Umbilical cord (tissue), 2 donors: Measurements from ENCODE around the gene RAB3IL1. TPM values are rescaled to one million over a fixed set of nuclear protein-coding genes. Genes with fewer than 3 reads are reported as not detected.
A peak's percentile ranks its signal among the peaks of the same experiment; 100 is the strongest.

Experiments used
- DNase-seq: peaks from one replicate; pipeline ENCODE4 v3.0.0-alpha.2; 2015; ENCODE audit warnings: low spot score
- total RNA-seq: library from RNA; depleted of rRNA; stranded (reverse); fragments of >200 nt; gene quantifications from one replicate; pipeline ENCODE4 v1.2.3, GENCODE V29; 2014; ENCODE audit warnings: low replicate concordance; ENCODE audit not compliant: insufficient read depth

The RAB3IL1 gene
- total RNA-seq, 1 donor from 2014 or later: 10.1 TPM

DNA sequence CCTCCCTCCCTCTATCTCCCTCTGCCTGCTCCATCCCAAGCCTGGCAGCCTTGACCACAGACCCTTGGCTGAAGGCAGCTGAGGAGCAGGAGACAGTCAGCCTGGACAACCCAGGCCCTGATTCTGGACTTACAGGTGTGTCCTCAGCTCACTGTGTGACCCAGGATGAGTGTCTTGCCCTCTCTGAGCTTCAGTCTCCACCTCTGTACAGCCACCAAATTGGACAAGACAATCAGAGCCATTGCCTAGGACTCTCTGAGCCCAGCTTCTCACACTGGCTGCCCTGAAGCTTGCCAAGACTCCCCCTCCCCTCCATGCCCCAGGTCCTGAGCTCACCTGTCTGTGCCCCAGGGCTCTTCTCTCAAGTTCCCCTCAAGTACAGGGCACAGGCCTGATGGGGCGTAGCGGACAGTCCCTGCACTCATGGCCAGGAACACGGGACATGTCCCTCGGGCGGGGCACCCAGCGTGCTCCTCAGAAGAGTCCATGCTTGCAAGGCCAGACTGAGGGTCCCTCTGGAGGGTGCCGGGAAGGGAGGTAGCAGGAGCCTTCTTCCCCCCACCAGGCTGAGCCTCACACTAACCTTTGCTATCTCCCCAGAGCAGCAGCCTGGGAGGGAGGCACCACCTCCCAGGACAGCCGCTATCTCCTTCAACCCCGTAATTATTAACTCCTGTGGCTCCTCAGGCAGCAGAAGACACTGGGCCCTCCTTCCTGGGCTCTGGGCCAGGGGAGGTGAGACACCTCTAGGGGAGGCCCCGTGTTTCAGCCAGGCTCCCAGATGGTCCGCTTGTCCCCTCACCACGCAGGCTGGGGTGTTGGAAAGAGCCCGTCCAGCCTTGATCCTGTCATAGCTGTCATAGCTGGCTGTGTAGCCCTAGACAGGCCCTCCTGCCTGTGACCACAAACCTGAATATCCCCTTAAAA lies 2.6 kb upstream of the RAB3IL1 start:
- no peak for DNase-seq

DNA sequence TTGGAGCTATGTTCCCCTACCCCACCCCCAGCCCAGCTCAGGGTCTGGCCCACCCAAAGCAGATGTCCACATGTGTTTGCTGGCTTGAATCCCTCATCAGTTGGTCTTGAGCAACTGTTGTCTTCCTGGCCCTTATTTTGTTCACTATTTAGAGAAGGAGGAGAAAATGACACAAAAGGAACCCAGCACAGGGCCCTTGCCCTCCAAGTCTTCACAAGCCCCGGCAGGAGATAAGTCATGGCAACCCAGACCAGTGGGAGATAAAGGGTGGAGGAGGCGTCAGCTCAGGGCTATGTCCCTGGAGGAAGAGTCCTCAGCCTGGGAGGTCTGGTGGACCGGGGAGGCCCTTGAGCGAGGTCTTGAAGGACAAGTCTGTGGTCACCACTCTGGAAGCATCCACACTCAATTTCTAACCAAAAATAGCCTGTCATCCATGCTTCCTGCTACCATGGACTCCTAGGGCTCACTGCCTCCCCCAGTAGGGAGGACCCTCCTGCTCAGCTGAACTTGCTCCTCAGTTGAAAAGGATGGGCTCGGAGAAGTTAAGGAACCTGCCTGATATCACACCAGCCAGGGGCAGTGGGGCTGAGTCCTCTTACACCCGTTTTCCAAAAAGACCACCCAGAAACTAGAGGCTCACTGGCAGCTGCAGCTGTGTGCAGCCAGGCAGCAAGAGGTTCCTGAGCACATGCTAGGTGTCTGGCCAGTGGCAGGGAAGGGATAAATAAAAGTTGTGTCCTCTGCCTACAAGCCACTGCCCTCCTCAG lies 1.8 kb upstream of the RAB3IL1 start:
- DNase-seq: no peak

DNA sequence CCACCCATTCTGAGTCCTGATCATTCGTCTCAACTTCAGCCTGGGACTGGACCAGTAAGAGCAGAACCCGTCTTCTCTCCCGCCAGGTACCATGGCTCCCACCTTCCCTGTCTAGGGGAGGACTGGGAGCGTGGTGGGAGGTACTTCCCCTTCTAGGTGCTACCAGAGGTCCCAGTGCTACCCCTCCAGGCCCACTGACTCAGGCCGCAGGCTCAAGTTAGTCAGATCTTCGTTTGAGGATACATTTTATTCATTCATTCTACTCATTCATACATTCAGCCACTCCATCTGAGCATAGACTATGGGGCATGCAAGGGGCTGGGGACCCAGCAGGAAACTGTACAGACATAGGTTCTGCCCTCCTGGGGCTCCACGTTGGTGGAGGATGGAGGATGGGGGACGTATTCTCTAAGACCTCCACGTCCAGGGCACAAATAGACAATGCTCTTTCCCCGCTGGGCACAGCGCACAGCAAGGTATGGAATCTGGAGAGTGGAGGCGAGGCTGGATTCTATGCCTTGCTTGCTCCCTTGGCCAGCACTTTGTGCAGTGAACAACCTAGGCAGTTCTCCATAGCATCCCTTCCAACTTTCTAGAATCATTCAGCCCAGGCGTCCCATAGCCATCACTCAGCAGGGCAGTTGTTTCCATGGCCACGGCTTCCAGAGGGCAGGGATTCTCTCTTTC lies 1.0 kb upstream of the RAB3IL1 start:
- DNase-seq: no peak

DNA sequence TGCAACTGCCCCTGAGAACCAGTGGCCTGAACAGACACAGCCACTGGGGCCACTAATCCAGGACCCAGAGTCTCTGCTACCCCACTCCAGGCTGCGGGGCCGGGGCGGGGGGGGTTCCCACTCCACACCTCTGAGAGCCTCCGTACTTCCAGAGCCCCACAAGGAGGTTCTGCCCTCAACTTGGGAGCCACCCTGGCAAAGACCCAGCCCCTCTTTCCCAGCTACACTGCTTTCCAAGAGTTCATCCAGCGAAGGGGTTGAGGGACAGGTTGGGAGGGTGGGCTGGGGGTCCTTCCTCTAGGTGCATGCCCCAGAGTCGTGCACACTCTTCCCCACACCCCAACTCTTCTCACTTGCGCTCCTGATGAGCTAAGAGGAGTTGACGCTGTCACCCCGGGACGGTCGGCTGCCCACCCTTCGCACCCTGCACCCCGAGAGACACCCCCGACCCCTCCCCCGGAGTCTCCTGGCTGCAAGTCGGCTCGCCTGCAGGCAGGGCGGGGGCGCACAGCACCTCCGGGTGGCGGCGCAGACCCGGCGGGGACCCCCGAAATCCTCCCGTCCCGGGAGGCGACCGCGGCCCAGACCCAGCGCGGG lies 531 bp downstream of the RAB3IL1 start:
- no peak for DNase-seq

DNA sequence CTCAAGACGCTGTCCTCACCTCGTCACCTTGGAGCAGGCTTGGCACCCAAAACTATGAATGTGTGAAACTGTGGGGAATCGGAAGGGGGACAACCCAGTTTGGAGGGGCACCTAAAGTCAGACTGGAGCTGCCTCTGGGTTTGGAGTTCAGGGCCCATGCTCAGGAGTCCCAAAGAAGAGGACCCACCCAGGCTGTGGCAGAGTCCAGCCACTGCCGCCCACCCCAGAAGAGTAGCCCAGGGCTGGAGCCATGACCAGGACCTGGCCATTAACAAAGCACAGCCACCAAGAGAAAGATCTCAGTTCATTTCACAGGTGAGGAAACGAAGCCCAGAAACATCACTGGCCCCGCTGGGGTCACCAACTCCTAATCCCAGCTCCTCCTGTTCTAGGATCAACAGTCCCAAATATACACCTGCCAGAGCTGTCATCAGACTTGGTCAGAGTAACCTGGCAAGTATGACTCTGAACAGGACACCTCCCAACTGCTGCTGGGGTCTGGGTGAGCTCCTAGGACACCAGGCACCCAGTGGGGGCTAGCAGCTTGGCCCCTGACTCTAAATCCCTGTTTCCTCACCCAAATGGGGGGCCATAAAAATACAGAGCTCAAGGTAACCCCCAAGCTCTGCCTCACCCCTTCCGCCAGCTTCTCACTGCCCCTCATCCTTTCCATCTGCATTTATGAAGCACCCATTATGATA lies 2.7 kb downstream of the RAB3IL1 start:
- DNase-seq: no peak

DNA sequence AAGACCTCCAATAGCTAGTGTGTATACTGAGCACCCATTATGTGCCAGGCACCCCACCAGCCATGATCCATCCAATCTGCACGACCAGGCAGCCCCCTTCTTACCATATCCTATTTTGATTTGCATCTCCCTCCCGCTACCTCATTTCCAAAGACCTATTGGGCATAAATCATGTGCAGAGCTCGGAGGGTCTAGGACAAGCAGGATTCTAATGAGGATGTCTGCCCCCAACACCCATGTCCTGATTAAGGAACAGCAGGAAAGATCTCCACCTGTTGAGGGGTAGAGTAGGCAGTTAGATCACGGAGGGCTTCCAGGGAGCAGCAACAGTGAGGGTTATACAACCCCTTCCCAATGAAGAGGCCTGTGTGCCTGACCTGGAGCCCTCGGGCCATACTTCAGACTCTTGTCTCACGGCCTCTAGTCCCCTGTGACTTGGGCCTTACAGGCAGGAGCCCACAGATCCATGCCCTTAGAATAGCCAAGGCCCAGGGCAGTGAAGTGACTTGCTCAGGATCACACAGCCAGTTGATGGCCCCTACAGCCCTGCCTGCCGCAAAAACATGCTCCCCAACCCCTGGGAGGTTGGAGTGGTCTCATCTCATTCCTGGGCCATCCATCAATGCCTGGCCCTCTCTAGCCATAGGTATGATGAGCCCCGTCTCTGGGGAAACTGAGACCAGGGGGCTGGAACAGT lies 3.5 kb downstream of the RAB3IL1 start:
- no peak for DNase-seq

DNA sequence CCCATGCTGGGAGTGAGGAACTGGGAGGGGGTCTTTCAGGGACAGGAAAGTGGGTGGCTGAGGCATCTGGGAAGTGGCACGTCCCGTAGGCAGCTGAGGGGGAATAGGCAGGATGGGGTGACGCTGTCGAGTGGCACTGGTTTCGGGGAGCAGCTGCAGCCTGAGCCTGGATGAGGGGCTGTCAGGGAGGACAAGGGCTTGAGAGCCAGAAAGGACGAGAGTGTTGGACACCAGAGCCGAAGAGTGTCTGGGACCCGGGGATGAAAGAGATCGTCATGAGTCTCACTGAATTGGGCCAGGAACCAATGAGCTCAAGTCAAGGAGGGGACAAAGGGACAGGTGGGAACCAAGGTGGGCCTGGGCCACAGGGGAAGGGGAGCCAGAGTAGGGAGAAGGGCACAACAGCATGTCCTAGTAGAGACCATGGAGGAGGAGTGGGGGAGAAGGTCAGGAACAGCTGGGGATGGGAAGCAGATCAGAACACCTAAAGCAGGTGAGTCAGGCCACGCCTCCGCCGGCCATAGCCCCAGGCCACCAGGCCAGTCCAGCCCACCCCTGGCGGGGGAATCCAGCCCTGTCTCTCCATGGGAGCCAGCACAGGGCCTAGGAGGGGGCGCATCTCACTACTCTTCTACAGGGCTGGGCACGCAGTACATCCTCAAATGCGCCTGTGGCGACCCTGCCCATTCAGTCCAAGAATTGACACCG lies 4.2 kb downstream of the RAB3IL1 start:
- DNase-seq: no peak

DNA sequence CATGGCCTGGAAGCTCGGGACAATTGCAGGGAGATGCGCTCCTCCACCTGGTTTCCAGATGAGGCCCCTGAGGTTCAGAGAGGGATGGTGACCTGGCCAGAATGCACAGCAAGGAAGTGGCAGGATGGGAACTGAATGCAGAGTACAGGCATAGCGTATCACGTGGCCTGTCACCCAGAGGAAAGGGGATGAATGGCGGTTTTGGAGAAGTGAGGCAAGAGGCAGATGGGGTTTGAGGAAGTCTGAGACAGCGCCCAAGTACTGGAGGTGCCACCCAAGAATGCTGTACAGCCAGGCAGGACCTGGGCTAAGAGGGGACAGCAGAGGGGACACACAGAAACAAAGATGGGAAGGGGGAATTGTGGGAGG lies 4.9 kb downstream of the RAB3IL1 start:
- DNase-seq: peak; percentile 52

DNA sequence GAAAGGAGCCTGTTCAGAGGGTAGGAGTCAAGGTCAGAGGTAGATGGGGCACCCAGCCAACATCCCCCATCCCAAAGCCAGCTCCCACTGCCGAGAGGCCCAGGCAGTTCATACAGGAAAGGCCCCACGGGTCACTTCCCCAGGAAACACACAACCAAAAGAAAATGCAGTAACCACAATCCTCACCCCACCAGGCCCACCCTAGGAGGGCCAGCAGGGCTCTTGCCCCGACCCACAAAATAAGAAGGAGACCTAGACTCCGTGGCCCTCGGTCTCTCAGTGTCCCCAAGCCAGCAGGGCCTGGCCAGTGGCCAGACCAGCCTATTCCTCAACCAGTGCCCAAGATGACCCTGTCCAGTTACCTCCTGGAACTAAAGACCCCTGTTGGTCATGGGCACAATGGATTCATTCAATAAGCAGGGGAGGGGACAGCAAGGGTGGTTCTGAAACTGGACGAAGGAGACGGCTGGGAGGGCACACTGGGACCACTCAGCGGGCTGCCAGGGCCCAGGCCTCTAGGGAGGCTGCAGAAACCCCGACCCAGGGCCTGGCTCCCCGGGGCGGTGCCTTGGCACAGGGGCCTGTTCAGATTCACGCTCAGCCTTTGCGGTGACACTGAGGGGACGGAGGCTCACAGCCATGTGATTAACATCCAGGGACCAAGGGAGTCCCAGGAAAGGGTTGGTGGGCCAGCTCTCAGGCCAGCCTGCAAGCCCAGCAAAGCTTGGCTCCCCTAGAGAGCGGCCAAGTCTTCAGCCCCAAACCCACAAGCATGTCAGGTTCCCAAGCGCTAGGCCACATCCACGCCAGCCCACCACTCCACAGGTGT lies 5.5 kb downstream of the RAB3IL1 start:
- DNase-seq: no peak

DNA sequence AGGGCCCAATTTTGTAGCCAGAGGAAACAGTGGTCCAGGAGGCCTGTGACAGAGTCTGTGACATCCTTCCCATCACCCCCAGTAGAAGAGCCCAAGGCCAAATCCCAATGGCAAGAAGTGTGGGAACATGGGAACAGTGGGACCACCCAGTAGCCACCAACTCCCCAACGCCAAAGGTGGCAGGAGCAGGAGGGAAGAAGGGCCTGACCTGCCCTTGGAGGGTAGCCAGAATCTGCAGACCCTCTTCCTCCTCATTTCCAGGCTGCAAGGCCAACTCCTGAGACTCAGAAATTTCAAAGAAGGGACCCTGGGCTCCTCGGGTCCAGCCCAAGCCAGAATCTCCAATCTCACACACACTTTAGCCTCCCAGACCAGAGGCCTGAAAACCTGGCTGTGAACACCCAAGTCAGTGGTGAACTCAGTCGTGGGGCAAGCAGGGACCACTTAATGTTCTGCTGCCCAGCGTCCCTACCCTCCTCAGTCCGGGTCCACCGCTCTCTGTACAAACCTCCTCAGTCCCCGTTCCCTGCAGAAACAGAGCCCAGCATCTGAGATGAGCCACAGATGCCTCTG lies 6.2 kb downstream of the RAB3IL1 start:
- DNase-seq: no peak

DNA sequence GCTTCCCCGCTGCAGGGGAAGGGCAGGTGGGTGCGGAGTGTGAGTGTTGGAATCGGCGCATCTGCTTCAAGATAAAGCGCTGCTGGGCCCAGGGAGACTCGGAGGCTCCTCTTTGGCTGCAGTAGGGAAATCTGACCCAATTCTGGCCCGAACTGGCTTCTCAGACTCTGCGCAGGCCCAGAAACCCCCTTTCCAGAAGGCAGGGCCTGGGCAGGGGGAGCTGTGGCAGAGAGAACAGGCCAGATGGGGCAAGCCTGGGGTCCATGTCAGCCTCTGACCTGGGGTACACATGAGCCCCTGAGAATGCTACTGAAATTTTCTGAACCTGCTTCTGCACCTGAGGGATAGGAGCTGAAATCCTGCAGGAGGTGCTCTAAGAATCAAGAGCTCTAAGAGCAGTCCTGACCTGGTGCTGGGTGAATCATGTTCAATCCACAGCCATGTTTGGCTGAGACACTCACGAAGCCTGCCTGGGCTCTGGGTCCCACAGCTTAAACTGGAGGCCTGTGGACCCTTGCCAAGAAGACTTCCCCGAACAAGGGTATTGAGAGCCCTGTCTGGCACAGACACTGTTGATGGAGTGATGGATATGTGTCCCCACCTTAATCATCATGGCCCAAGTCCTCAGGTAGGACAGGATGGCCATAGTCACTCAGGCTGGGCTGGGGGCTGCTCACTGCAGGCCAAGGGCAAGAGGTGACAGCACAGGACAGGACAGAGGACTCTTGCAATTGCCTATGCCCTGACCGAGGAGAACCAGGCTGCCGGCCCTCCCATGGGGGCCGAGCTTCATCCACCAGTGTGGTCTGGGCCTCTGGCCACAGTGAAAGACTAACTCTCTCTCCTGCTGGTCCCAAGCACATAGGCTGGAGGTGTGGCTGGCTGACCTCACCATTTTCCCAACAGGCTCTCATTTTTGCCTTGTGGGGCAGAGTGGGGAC lies 6.9 kb downstream of the RAB3IL1 start:
- DNase-seq: no peak

DNA sequence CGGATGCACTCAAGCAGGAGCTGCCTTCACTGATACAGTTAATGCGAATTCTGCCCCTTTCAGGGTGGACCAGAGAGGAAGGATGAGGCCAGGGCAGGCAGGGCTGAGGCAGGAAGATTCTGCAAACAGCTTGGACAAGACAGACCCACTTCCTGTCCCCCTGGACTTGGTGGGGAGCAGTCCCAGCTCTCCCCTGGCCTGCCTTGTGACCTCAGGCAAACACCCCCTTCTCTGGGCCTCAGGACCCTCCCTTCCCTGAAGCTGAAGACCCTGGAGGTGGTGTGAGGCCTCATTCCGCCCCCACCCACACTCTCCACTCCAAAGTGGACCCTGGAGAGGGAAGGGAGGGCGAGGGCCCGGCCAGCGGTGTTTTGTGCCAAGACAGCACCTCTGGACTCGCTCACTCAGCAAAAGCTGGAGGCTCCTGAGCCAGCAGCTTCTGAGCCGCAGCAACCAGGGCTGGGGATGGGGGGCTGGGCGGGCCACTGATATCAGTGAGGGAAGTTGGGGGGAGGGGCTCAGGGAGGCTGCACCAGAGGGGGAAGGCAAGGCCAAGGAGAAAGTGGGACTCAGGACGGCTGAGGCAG lies 8.5 kb downstream of the RAB3IL1 start:
- peak; percentile 72 for DNase-seq

DNA sequence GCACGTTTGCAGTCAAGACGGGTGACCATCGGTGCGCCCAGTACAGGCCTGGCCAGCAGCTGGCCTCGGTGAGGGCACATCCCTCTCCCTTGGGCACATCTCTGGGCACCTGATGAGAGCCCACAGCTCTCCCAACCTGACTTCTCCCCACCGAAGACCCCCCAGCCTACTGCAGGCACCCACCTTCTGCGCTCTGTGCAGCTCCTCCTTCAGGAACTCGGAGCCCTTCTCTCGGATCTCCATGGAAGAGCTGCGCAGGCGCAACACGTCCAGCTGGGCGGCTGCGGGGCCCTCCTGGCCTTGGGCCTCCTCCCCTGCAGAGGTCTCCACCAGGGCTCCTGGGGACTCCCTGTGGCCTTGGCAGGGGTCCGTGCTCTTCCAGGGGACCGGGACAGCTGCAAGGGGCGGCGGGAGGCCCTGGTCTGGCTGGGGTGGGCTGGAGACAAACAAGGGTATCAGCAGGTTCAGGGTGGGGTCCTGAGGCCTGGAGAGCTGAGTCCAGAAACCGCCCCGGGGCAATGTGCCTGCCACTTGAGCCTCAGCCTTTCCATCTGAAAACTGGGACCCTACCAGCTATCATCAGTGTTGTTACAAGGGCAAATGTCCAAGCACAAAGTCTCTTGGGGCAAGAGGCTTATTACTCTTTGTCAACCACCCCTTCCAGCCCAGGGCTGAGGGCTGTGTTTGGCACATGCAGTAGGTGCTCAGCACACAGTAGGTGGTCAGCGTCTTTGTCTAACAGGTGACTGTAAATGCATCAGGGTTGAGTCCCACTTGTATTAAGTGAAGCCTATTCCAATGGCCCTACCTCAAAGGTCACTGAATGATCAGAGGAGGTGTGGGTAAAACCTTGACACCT lies 9.3 kb downstream of the RAB3IL1 start:
- DNase-seq: no peak

DNA sequence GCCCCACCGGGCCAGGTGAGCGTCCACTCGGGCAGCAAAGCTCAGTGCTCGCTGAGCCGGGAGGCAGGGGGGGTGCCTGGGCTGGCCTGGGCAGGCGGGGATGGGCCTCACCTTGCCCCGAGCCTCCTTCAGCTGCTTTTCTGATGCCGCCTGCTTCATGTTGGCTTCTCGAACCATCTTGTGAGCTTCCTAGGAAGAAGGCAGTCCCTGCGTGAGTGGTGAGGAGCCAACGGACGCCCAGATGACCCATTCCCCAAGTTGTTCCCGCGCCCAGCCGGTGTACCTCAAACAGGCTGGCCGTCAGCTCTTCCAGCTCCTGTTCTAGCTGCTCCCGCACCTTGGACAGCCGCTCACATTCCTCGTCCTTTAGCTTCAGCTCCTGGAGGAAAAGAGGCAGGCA lies 10.1 kb downstream of the RAB3IL1 start:
- no peak for DNase-seq

DNA sequence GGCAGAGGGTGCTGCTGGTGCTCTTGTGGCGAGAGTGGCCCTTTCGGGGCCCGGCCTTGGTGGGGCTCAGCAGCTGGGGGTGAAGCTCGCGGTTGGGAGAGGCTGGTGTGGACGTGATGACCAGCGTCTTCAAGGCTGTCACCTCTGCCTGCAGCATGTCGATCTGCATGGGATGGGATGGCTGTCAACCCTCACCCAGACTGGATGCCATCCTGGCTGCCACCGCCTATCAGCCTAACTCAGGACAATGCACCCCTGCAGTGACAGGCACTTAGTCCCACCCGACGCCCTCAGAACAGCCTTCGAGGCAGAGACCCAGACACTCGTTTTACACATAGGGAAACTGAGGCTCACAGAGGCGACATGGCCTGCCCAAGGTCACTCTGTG lies 10.8 kb downstream of the RAB3IL1 start:
- DNase-seq: no peak

DNA sequence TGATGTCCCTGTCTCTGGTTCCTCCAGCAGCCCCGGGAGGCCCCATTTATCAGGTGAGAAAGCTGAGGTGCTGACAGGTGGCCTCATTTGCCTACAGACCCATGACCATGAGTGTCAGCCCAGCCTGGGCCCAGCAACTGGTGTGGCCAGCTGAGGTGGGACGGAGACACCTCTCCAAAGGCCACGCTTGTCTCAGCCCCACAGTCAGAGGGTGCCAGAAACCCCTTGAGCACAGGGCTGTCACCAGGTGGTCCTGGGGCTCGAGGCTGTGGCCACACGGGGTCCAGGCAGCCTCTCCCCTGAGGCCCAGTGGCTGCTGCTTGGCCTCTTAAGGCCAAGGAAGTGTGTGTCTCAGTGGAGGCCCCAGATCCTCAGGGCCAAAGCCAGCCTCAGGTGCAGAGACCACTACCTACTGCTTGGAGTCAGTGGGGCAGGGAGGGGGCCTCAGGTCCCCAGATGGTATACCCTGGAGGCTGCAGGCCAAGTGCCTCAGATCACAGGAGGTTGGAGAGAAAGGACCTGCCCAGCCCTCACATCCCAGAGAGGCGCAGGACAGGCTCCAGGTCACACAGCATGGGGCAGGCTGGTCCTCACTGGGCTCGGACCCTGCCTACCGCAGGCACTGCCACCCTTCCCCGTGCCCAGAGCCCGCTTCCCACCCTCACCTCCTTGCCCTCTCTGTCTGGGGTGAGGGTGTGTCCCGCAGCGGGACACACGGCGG lies 11.4 kb downstream of the RAB3IL1 start:
- no peak for DNase-seq
